Measurements from ENCODE around the gene ZNF516.

The ZNF516 gene

GRCh38 chr18:76357174-76357573 is 137.9 kb downstream of the ZNF516 start:
- no peak for TF ChIP-seq CTCF (IDR thresholded peaks at IDR 0.05; ENCODE audit: extremely low read depth, insufficient read depth, missing control alignments)
- DNase-seq (ENCODE audit: low spot score) = no peak
- in situ Hi-C loops (cut with MboI; ENCODE audit: low pct_unique_long_range_greater_than_20kb, low sequenced_read_pairs, unreplicated experiment) = no loop called here

- DNase-seq (ENCODE audit: low spot score) = no peak
- no peak for TF ChIP-seq CTCF (IDR thresholded peaks at IDR 0.05; ENCODE audit: extremely low read depth, insufficient read depth, missing control alignments)
- in situ Hi-C loops (cut with MboI; ENCODE audit: low pct_unique_long_range_greater_than_20kb, low sequenced_read_pairs, unreplicated experiment) = no loop called here
Measured at GRCh38 chr18:76356666-76357065, 138.4 kb downstream of the ZNF516 start.

- TF ChIP-seq CTCF (IDR thresholded peaks at IDR 0.05; ENCODE audit: extremely low read depth, insufficient read depth, missing control alignments) = no peak
- DNase-seq (ENCODE audit: low spot score) = no peak
- in situ Hi-C loops (cut with MboI; ENCODE audit: low pct_unique_long_range_greater_than_20kb, low sequenced_read_pairs, unreplicated experiment) = no loop called here
Measured at GRCh38 chr18:76354348-76354747, 140.7 kb downstream of the ZNF516 start.

- no peak for TF ChIP-seq CTCF (IDR thresholded peaks at IDR 0.05; ENCODE audit: extremely low read depth, insufficient read depth, missing control alignments)
- in situ Hi-C loops (cut with MboI; ENCODE audit: low pct_unique_long_range_greater_than_20kb, low sequenced_read_pairs, unreplicated experiment) = no loop called here
- DNase-seq (ENCODE audit: low spot score) = no peak
Measured at GRCh38 chr18:76353500-76353899, 141.5 kb downstream of the ZNF516 start.

GRCh38 chr18:76353046-76353445 is 142.0 kb downstream of the ZNF516 start:
- TF ChIP-seq CTCF (IDR thresholded peaks at IDR 0.05; ENCODE audit: extremely low read depth, insufficient read depth, missing control alignments) = no peak
- in situ Hi-C loops (cut with MboI; ENCODE audit: low pct_unique_long_range_greater_than_20kb, low sequenced_read_pairs, unreplicated experiment) = no loop called here
- DNase-seq (ENCODE audit: low spot score) = no peak

- in situ Hi-C loops (cut with MboI; ENCODE audit: low pct_unique_long_range_greater_than_20kb, low sequenced_read_pairs, unreplicated experiment) = no loop called here
- DNase-seq (ENCODE audit: low spot score) = no peak
- TF ChIP-seq CTCF (IDR thresholded peaks at IDR 0.05; ENCODE audit: extremely low read depth, insufficient read depth, missing control alignments) = no peak
Measured at GRCh38 chr18:76351961-76352581, 143.0 kb downstream of the ZNF516 start.

Measured in GM13977 (cell line).